HepG2 (cell line): ENCODE measurements around the gene TBL3. TPM values are rescaled to one million over a fixed set of nuclear protein-coding genes. Genes with fewer than 3 reads are reported as not detected.

Experiments
- GTF3A ChIP-seq: sonication (generic); formaldehyde crosslinking; conservative IDR thresholded peaks from 2 replicates; pipeline ENCODE4 v1.4.0; 2020; ENCODE audit warnings: mild to moderate bottlenecking, missing genetic modification reagents
- GZF1 ChIP-seq: sonication (generic); formaldehyde crosslinking; IDR thresholded peaks from 2 replicates; pipeline ENCODE4 v1.5.1; 2020; ENCODE audit warnings: mild to moderate bottlenecking, missing genetic modification reagents
- KDM4B ChIP-seq: sonication (generic); formaldehyde crosslinking; IDR thresholded peaks from 2 replicates; pipeline ENCODE4 v1.4.0; 2020; ENCODE audit warnings: missing genetic modification reagents
- NPAS2 ChIP-seq: sonication (generic); formaldehyde crosslinking; IDR thresholded peaks from 2 replicates; pipeline ENCODE4 v1.8.0; 2022; ENCODE audit warnings: mild to moderate bottlenecking, missing genetic modification reagents, borderline replicate concordance
- SMAD3 ChIP-seq: sonication (generic); formaldehyde crosslinking; IDR thresholded peaks from 2 replicates; pipeline ENCODE4 v1.4.0; 2020; ENCODE audit warnings: missing genetic modification reagents
- TBP ChIP-seq: sonication (generic); formaldehyde crosslinking; IDR thresholded peaks from 2 replicates; pipeline ENCODE4 v1.5.0; 2020; ENCODE audit warnings: missing genetic modification reagents
- U2AF1 ChIP-seq: fragments of 200-400 bp; formaldehyde crosslinking; optimal IDR thresholded peaks from 2 replicates; pipeline ENCODE3; 2017; ENCODE audit warnings: mild to moderate bottlenecking, low read depth, low read length
- ZBTB3 ChIP-seq: sonication (generic); formaldehyde crosslinking; IDR thresholded peaks from 2 replicates; pipeline ENCODE4 v1.4.0; 2020; ENCODE audit warnings: low read depth, mild to moderate bottlenecking, moderate library complexity, missing genetic modification reagents, borderline replicate concordance
- ZFYVE20 ChIP-seq: sonication (generic); formaldehyde crosslinking; IDR thresholded peaks from 2 replicates; pipeline ENCODE4 v1.8.0; 2023; ENCODE audit warnings: low read depth, mild to moderate bottlenecking, moderate library complexity, missing genetic modification reagents, borderline replicate concordance
- ZNF3 ChIP-seq: IDR thresholded peaks from 2 replicates; pipeline ENCODE4 v1.7.0; 2017; ENCODE audit warnings: inconsistent platforms
- ZNF441 ChIP-seq: sonication (generic); formaldehyde crosslinking; IDR thresholded peaks from 2 replicates; pipeline ENCODE4 v1.7.0; 2021; ENCODE audit warnings: missing genetic modification reagents, borderline replicate concordance
- ZNF577 ChIP-seq: sonication (generic); formaldehyde crosslinking; IDR thresholded peaks from 2 replicates; pipeline ENCODE4 v1.4.0; 2020; ENCODE audit warnings: mild to moderate bottlenecking, low read depth, missing genetic modification reagents, borderline replicate concordance
- polyA plus RNA-seq, 8 experiments: library from polyadenylated mRNA; depleted of rRNA in 3 of 8; stranded (reverse) in 7 of 8; unstranded in 1 of 8; fragments of >200 nt; fragmentation: Illumina TruSeq in 4 of 8; extraction: Trizol in 4 of 8; gene quantifications; 2 replicates each; pipeline versions ENCODE4 v1.2.1 to v1.2.3, GENCODE V29; 2011 to 2016; ENCODE audit warnings: low read depth in 4 of 8, missing spikeins in 1 of 8, mixed read lengths in 1 of 8; ENCODE audit not compliant: insufficient read depth in 1 of 8
- total RNA-seq, 5 experiments: library from RNA; depleted of rRNA; stranded (reverse); fragments of >200 nt; fragmentation: Illumina TruSeq; extraction: Trizol; gene quantifications; 2 replicates each; pipeline ENCODE4 v1.2.3, GENCODE V29; 2016; ENCODE audit warnings: low read depth in 1 of 5
- TF ChIP-seq, protein P1 (sequence below): sonication (generic); formaldehyde crosslinking; IDR thresholded peaks from 2 replicates; pipeline ENCODE4 v1.5.1; 2020; ENCODE audit warnings: mild to moderate bottlenecking, missing genetic modification reagents
- TF ChIP-seq, protein P2 (sequence below): sonication (generic); formaldehyde crosslinking; IDR thresholded peaks from 2 replicates; pipeline ENCODE4 v1.5.1; 2020; ENCODE audit warnings: mild to moderate bottlenecking, missing genetic modification reagents, borderline replicate concordance

Gene TBL3
- total and polyA plus RNA-seq, 2 of the 13 experiments (the other 11 are each of a cell fraction or from before 2014, with no cell fraction given) = 16.8 to 38.0 TPM

DNA sequence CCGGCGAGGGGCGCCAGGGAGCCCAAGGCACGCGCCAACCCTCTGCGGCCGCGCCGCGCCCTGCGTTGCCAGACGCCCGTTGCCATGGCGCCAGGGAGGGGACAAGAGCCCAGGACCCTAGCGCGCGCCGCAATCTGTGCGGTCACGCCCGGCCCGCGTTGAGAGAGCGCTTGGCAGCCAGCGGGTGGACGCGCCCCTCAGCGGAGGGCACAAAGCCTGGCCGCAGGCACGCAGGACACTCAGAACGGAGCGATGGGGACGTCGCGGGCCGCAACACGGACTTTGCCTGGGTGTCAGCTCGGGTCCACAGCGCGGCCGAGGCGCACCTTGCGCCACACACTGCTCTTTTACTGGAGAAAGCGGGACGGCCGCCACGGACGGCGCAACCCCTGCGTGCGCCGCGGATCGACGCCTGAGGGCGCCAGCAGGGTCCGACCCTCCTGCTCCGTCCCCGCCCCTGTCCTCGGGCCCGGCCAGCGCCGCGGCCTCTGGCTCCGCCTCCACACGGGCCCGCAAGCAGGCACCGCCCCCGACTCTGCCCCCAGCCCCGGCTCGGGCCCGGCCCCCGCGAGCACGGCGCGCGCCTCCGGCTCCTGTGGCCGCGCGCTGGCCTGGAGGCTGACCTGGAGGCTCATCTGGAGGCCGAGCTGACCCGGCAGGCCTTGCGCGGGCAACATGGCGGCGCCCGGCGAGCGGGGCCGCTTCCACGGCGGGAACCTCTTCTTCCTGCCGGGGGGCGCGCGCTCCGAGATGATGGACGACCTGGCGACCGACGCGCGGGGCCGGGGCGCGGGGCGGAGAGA is 11.9 kb downstream of the TBL3 start, which contains the start of gene GFER (continued):
- TF ChIP-seq U2AF1 (no peak), TBP (CRISPR knock-in tag) (no peak), ZFYVE20 (CRISPR knock-in tag) (0 out of 2 replicates have a peak, but pooled peaks have one; percentile 58), NPAS2 (CRISPR knock-in tag) (no peak), ZBTB3 (CRISPR knock-in tag) (no peak; the same call in 1 of the 2 replicates), KDM4B (CRISPR knock-in tag) (no peak), ZNF3 (CRISPR knock-in tag) (0 out of 2 replicates have a peak, but pooled peaks have one; percentile 12), SMAD3 (CRISPR knock-in tag) (no peak), GTF3A (CRISPR knock-in tag) (0 out of 2 replicates have a peak, but pooled peaks have one; percentile 1), ZNF441 (CRISPR knock-in tag) (peak; percentile 47; the same call in 1 of the 2 replicates), ZNF577 (CRISPR knock-in tag) (no peak), GZF1 (CRISPR knock-in tag) (no peak)
- TF ChIP-seq, protein P1, sequence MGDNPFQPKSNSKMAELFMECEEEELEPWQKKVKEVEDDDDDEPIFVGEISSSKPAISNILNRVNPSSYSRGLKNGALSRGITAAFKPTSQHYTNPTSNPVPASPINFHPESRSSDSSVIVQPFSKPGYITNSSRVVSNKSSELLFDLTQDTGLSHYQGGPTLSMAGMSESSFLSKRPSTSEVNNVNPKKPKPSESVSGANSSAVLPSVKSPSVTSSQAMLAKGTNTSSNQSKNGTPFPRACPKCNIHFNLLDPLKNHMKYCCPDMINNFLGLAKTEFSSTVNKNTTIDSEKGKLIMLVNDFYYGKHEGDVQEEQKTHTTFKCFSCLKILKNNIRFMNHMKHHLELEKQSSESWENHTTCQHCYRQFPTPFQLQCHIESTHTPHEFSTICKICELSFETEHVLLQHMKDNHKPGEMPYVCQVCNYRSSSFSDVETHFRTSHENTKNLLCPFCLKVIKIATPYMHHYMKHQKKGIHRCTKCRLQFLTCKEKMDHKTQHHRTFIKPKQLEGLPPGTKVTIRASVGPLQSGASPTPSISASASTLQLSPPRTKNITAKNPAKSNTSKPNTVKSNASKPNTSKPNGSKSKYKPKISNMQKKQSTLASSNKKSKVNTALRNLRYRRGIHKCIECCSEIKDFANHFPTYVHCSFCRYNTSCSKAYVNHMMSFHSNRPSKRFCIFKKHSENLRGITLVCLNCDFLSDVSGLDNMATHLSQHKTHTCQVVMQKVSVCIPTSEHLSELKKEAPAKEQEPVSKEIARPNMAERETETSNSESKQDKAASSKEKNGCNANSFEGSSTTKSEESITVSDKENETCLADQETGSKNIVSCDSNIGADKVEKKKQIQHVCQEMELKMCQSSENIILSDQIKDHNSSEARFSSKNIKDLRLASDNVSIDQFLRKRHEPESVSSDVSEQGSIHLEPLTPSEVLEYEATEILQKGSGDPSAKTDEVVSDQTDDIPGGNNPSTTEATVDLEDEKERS (CRISPR knock-in tag) = no peak
- TF ChIP-seq, protein P2, sequence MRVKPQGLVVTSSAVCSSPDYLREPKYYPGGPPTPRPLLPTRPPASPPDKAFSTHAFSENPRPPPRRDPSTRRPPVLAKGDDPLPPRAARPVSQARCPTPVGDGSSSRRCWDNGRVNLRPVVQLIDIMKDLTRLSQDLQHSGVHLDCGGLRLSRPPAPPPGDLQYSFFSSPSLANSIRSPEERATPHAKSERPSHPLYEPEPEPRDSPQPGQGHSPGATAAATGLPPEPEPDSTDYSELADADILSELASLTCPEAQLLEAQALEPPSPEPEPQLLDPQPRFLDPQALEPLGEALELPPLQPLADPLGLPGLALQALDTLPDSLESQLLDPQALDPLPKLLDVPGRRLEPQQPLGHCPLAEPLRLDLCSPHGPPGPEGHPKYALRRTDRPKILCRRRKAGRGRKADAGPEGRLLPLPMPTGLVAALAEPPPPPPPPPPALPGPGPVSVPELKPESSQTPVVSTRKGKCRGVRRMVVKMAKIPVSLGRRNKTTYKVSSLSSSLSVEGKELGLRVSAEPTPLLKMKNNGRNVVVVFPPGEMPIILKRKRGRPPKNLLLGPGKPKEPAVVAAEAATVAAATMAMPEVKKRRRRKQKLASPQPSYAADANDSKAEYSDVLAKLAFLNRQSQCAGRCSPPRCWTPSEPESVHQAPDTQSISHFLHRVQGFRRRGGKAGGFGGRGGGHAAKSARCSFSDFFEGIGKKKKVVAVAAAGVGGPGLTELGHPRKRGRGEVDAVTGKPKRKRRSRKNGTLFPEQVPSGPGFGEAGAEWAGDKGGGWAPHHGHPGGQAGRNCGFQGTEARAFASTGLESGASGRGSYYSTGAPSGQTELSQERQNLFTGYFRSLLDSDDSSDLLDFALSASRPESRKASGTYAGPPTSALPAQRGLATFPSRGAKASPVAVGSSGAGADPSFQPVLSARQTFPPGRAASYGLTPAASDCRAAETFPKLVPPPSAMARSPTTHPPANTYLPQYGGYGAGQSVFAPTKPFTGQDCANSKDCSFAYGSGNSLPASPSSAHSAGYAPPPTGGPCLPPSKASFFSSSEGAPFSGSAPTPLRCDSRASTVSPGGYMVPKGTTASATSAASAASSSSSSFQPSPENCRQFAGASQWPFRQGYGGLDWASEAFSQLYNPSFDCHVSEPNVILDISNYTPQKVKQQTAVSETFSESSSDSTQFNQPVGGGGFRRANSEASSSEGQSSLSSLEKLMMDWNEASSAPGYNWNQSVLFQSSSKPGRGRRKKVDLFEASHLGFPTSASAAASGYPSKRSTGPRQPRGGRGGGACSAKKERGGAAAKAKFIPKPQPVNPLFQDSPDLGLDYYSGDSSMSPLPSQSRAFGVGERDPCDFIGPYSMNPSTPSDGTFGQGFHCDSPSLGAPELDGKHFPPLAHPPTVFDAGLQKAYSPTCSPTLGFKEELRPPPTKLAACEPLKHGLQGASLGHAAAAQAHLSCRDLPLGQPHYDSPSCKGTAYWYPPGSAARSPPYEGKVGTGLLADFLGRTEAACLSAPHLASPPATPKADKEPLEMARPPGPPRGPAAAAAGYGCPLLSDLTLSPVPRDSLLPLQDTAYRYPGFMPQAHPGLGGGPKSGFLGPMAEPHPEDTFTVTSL (CRISPR knock-in tag) = no peak
